Chondrocyte (in vitro differentiated cells): ENCODE results near the gene LRRC3. TPM values are rescaled to one million over a fixed set of nuclear protein-coding genes. Genes with fewer than 3 reads are reported as not detected.

Source experiments
- DNase-seq: peaks from one replicate; pipeline ENCODE4 v3.0.0; 2021; ENCODE audit warnings: mixed read lengths, low spot score
- H3K27ac Mint-ChIP-seq: one replicate; pipeline ENCODE4 v1.8.0; 2021; ENCODE audit warnings: mild to moderate bottlenecking, moderate library complexity, mixed read lengths; ENCODE audit not compliant: unreplicated experiment
- H3K27me3 Mint-ChIP-seq: 2 replicates; pipeline ENCODE4 v1.8.0; 2021; ENCODE audit warnings: low read depth, mixed read lengths
- H3K36me3 Mint-ChIP-seq: 2 replicates; pipeline ENCODE4 v1.8.0; 2021; ENCODE audit warnings: low read depth, mixed read lengths
- H3K4me1 Mint-ChIP-seq: 2 replicates; pipeline ENCODE4 v1.8.0; 2021; ENCODE audit warnings: low read depth, mild to moderate bottlenecking, mixed read lengths
- H3K4me3 Mint-ChIP-seq: one replicate; pipeline ENCODE4 v1.8.0; 2021; ENCODE audit warnings: mild to moderate bottlenecking, moderate library complexity, mixed read lengths; ENCODE audit not compliant: unreplicated experiment
- H3K9me3 Mint-ChIP-seq: 2 replicates; pipeline ENCODE4 v1.8.0; 2021; ENCODE audit warnings: low read depth, mixed read lengths
- total RNA-seq: library from RNA; stranded (reverse); gene quantifications from 3 replicates; pipeline ENCODE4 v1.2.1, GENCODE V29; 2021
- TF ChIP-seq, protein P1 (sequence below): fragments of 200-600 bp; sonication (generic); IDR thresholded peaks from 2 replicates; pipeline ENCODE4 v1.5.0; 2021; ENCODE audit warnings: antibody characterized with exemption, mild to moderate bottlenecking, moderate library complexity

Gene LRRC3
- total RNA-seq, 1 donor from 2014 or later = 8.0 TPM

DNA sequence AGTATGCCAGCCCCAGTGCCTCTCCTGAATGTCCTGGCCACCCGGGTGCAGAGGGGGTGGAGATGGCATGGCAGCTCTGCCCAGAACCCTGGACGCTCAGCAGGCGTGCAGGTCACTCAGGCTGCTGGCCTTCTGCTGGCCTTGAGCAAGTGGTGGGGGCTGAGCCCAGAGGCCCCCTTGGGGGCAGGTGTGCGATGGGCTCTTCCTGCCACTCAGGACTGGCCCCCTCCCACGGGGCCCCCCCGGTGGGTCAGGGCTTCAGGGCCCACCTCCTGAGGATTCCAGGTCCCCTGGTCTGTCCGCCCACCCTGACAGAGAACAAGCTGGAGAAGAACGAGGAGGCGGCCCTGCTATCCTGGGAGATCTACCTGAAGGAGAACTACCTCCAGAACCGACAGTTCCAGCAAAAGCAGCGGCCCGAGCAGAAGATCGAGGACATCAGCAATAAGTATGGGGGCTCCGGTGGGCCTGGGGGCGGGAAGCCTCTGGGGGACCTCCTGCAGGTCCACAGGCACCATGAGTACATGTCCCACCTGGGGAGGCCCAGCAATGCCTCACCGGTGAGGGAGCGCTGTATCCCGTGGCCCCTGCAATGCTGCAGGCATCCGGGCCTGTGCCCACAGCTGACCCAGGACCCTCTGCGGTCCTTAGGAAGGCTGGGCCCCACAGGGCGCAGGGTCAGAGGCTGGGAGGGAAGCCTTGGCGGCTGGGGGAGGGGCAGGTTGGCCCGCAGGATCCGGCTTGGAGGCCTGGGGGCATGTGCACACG is 37.0 kb upstream of the LRRC3 start:
- DNase-seq = peak; percentile 77
- no peak overlapping the region for H3K4me3 Mint-ChIP-seq
- peaks cover 20% of the 10 kb centered on the region for H3K27me3 Mint-ChIP-seq
- TF ChIP-seq, protein P1, sequence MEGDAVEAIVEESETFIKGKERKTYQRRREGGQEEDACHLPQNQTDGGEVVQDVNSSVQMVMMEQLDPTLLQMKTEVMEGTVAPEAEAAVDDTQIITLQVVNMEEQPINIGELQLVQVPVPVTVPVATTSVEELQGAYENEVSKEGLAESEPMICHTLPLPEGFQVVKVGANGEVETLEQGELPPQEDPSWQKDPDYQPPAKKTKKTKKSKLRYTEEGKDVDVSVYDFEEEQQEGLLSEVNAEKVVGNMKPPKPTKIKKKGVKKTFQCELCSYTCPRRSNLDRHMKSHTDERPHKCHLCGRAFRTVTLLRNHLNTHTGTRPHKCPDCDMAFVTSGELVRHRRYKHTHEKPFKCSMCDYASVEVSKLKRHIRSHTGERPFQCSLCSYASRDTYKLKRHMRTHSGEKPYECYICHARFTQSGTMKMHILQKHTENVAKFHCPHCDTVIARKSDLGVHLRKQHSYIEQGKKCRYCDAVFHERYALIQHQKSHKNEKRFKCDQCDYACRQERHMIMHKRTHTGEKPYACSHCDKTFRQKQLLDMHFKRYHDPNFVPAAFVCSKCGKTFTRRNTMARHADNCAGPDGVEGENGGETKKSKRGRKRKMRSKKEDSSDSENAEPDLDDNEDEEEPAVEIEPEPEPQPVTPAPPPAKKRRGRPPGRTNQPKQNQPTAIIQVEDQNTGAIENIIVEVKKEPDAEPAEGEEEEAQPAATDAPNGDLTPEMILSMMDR = no peak
- H3K36me3 Mint-ChIP-seq = no peaks in the 10 kb centered on the region
- H3K9me3 Mint-ChIP-seq = peaks cover 3% of the 10 kb centered on the region
- no peaks in the 10 kb centered on the region for H3K4me1 Mint-ChIP-seq
- no peak overlapping the region for H3K27ac Mint-ChIP-seq

DNA sequence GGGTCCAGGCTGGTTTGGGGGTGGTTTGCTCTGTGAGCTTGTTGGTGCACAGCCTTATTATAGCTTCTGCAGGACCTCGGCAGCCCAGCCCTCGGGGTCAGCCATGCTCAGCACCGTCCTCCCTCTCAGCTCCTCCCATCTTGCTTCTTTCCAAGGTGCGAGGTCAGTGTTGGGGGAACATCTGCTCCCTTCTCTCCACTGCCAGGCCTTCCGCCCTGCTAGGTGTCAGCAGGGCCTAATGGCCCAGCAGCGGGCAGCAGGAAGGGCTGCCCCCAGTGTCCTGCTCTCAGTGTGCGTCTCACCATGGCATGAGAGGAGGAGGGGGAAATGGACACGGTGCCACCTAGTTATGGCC is 36.5 kb upstream of the LRRC3 start:
- Mint-ChIP-seq H3K27me3 (peaks cover 18% of the 10 kb centered on the region), H3K4me1 (no peaks in the 10 kb centered on the region), H3K4me3 (no peak overlapping the region), H3K27ac (no peak overlapping the region), H3K36me3 (no peaks in the 10 kb centered on the region), H3K9me3 (peaks cover 3% of the 10 kb centered on the region)
- TF ChIP-seq, protein P1 = no peak
- DNase-seq = no peak

DNA sequence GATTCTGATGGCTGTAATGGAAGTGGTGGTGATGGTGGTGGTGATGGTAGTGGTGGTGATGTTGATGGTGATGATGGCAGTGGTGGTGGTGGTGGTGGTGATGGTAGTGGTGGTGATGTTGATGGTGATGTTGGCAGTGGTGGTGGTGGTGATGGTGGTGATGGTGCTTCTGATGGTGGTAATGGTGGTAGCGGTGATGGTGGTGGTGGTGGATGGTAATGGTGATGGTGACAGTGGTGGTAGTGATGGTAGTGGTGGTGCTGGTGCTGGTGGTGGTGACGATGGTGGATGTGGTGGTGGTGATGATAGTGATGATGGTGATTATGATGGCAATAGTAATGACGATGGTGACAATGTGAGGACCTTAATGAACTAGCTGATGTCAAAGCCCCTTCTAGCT is 35.6 kb upstream of the LRRC3 start:
- TF ChIP-seq, protein P1 = no peak
- Mint-ChIP-seq H3K9me3 (peaks cover 3% of the 10 kb centered on the region), H3K4me3 (no peak overlapping the region), H3K4me1 (no peaks in the 10 kb centered on the region), H3K27me3 (peaks cover 16% of the 10 kb centered on the region), H3K27ac (no peak overlapping the region), H3K36me3 (no peaks in the 10 kb centered on the region)
- DNase-seq = no peak

DNA sequence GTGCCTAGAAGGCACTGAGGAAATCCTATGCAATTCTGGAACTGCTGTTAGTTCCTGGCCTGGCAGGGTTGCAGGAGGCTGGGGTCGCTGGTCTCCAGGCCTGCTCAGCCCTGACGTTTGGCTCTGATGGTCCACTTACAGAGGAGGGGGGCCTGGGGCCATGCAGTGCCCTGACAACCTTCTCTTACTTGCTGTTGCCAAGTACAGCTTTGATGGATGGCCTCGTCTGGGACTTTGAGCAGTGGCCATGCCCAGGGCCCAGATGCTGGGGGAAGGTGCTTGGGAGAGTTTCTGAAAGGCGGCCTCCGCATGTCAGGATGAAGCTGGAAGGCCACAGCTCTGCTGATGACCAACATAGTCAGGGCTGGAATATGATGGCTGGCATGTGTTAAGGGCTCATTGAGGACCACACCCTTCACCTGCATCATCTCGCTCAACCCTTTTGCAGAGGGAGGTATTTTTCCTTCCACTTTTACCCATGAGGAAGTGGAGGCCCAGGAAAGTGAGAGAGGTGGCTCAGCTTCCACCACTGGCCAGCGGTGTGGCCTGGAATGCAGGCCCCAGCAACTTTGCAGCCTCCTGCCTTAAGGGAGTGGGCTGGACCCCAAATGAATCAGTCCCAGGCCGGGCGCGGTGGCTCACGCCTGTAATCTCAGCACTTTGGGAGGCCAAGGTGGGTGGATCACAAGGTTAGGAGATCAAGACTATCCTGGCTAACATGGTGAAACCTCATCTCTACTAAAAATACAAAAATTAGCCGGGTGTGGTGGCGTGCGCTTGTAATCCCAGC is 34.7 kb upstream of the LRRC3 start:
- no peak overlapping the region for H3K27ac Mint-ChIP-seq
- peak; percentile 68 for DNase-seq
- H3K4me3 Mint-ChIP-seq = no peak overlapping the region
- no peaks in the 10 kb centered on the region for H3K4me1 Mint-ChIP-seq
- H3K27me3 Mint-ChIP-seq = peaks cover 8% of the 10 kb centered on the region
- peaks cover 3% of the 10 kb centered on the region for H3K9me3 Mint-ChIP-seq
- TF ChIP-seq, protein P1 = no peak
- no peaks in the 10 kb centered on the region for H3K36me3 Mint-ChIP-seq

DNA sequence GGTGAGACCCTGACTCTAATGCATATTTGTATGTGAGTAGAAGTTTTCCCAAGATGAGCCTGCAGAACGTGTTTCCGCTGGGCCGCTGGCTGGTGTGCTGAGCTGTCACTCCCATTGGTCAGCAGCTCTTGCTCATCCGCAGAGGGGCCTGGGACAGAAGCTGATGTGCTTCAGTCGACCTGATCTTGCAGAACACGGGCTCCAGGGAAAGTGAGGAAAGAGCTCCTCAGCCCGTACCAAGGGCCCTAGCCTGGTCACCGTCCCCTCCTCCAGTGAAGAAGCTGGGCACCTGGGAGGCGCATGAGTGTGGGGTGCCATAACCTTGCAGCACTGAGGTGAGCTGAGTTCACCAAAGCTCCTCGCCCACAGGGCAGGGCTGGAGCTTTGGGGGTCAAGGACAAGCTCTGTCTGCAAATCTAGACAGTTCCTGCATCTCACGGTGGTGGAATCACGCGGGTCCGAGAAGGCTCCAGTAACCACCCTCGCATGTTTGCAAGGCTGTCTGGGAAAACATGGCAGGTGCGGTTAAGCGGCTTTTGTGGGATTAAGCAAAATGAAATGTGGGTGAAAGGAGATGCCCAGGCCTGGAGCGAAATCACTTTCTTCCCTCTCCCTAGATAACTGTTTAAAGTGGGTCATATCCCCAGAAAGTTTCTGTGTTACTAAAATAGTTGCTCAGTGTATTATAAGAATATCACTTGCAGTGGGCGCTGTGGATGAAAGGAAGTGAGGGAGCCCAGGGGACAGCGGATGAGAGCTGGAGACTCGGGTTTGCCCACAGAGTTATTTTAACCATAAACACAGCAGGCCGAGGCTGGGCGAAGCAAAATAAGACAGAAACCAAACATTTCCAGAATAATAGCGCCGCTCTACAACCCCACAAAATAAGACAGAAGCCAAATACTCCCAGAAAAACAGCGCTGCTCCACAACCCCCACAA is 33.1 kb upstream of the LRRC3 start:
- DNase-seq = peak; percentile 66
- Mint-ChIP-seq H3K9me3 (peaks cover 3% of the 10 kb centered on the region), H3K36me3 (no peaks in the 10 kb centered on the region), H3K27me3 (peaks cover 2% of the 10 kb centered on the region), H3K4me1 (no peaks in the 10 kb centered on the region), H3K4me3 (no peak overlapping the region), H3K27ac (no peak overlapping the region)
- TF ChIP-seq, protein P1 = no peak
